Cardiac fibroblast (primary cell): Measurements from ENCODE around the gene ANKMY1.

Experiments
- DNase-seq, 2 donors: peaks; one replicate each; pipeline versions ENCODE4 v3.0.0 to v3.0.0-alpha.2; 2010; ENCODE audit warnings: low read depth in 2 of 2
- H3K4me3 ChIP-seq, 2 donors: replicated peaks in 1 of 2; 1 replicate in 1 of 2; 2 replicates in 1 of 2; pipeline ENCODE4 v1.5.1; 2011; ENCODE audit warnings: low read depth in 2 of 2, low read length in 2 of 2, mild to moderate bottlenecking in 2 of 2, moderate library complexity in 1 of 2
- TF ChIP-seq, protein P1 (sequence below): IDR thresholded peaks from one replicate; pipeline ENCODE4 v1.5.1; 2011; ENCODE audit warnings: low read depth, mild to moderate bottlenecking, low read length, inconsistent platforms

The ANKMY1 gene

GRCh38 chr2:240603081-240603835 is 45.5 kb upstream of the ANKMY1 start:
- no peak overlapping the region for H3K4me3 ChIP-seq
- DNase-seq: no peak
- TF ChIP-seq, protein P1, sequence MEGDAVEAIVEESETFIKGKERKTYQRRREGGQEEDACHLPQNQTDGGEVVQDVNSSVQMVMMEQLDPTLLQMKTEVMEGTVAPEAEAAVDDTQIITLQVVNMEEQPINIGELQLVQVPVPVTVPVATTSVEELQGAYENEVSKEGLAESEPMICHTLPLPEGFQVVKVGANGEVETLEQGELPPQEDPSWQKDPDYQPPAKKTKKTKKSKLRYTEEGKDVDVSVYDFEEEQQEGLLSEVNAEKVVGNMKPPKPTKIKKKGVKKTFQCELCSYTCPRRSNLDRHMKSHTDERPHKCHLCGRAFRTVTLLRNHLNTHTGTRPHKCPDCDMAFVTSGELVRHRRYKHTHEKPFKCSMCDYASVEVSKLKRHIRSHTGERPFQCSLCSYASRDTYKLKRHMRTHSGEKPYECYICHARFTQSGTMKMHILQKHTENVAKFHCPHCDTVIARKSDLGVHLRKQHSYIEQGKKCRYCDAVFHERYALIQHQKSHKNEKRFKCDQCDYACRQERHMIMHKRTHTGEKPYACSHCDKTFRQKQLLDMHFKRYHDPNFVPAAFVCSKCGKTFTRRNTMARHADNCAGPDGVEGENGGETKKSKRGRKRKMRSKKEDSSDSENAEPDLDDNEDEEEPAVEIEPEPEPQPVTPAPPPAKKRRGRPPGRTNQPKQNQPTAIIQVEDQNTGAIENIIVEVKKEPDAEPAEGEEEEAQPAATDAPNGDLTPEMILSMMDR: no peak

- no peak for DNase-seq
- TF ChIP-seq, protein P1: no peak
- H3K4me3 ChIP-seq: no peak overlapping the region
Observed at GRCh38 chr2:240602266-240603050, 44.7 kb upstream of the ANKMY1 start.

- no peak for DNase-seq
- no peak overlapping the region for H3K4me3 ChIP-seq
- TF ChIP-seq, protein P1: no peak
Observed at GRCh38 chr2:240601831-240602160, 44.0 kb upstream of the ANKMY1 start.

- DNase-seq: no peak
- TF ChIP-seq, protein P1: no peak
- H3K4me3 ChIP-seq: no peak overlapping the region
Observed at GRCh38 chr2:240601061-240601830, 43.5 kb upstream of the ANKMY1 start.

DNA sequence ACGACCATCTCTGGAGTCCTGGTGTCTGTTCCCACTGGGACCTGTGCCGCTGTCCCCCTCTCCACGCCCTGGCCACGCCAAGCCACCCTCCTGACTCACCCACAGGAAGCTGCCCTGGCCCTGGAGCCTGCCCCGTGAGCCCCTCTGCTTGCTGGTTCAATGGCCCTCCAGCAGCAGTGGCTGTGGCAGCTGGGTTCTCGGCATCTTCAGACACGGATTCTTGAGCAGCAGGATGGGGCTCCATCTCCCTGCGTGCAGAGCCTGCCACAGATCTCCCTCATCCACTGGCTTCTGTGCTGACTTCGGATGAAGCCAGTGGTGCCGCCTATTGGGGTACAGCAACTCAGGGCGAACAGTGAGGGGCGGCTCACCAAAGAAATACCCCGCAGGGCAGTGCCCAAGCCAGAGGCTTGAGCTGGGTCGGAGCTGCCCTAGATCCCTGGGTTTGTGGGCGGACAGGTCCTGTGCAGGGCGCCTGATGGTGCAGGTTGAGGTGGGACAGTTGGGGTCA is 42.7 kb upstream of the ANKMY1 start:
- TF ChIP-seq, protein P1: no peak
- no peak for DNase-seq
- no peak overlapping the region for H3K4me3 ChIP-seq

DNA sequence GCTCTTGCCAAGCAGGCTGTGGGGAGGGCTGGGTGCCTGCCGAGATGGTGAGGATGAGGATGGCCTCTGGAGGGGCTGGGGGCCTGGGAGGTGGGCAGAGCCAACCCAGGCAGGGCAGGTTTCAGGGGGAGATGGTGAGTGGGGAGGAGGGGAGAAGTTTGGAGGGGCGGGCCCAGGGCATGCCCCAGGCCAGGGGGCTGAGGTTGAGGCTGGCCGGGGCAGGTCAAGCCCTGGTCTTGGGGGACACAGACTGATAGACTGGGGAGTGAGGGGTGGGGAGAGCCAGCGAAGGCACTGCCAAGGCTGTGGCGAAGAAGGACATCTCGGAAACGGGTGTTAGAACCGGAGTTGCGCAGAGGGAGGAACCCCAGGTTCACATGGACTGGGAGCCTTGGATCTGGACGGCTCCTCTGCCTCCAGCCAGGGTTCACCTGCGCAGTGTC is 41.4 kb upstream of the ANKMY1 start:
- no peak for DNase-seq
- no peak overlapping the region for H3K4me3 ChIP-seq
- TF ChIP-seq, protein P1: no peak
